Right ventricle myocardium superior (tissue), 1 donor: ENCODE data around the gene FAR2. TPM values are rescaled to one million over a fixed set of nuclear protein-coding genes. Genes with fewer than 3 reads are reported as not detected.
A peak's percentile ranks its signal among the peaks of the same experiment; 100 is the strongest.
"Not testable (repeated sequence)": the region's sequence is repeated elsewhere in the genome, so short reads cannot be mapped to it uniquely, and the experiment has no call there.

ENCODE experiments used
- ATAC-seq: fragments of 200-7000 bp; cut with Tn5 transposase; one replicate; pipeline ENCODE4 v1.9.1; 2020; ENCODE audit warnings: mild to moderate bottlenecking; ENCODE audit not compliant: poor library complexity
- DNase-seq: peaks from one replicate; pipeline ENCODE4 v3.0.0-alpha.2; 2020
- intact Hi-C: fragments of 100-400 bp; cut with DNase I; formaldehyde crosslinking; loops from one replicate; pipeline ENCODE4 v1.11.2; 2022
- total RNA-seq: library from RNA; stranded (reverse); fragmentation: NEBNext Ultra II Directional; extraction: Animal tissue kit (Norgen Biotek cat#: 25700); gene quantifications from one replicate; pipeline ENCODE4 v1.2.1, GENCODE V29; 2021
- donor health status: DM: no; HTN: yes; CAD: no; lungs with severe emphysema.

The FAR2 gene
- total RNA-seq, 1 donor from 2014 or later = 3.1 TPM

DNA sequence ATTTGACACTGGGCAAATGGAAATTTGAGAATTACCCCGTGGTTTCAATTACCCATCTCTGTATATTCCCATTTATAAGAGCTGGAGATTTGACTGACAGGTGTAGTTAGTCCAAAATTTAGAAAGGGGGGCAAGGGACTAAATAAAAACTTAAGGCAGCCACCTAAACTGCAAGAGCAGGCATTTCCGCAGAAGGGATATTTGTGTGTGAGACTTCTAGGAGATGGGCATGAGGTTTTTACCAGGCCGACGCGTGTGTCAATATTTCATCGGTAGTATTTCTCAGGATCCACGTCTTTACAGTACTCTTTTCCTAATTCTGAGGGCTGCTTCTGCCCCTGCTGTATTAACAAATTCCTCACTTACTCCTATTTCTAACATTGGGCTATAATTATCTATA, 1.4 kb downstream of the FAR2 start:
- no peak for DNase-seq
- intact Hi-C loops = no loop called here
- no peak for ATAC-seq

DNA sequence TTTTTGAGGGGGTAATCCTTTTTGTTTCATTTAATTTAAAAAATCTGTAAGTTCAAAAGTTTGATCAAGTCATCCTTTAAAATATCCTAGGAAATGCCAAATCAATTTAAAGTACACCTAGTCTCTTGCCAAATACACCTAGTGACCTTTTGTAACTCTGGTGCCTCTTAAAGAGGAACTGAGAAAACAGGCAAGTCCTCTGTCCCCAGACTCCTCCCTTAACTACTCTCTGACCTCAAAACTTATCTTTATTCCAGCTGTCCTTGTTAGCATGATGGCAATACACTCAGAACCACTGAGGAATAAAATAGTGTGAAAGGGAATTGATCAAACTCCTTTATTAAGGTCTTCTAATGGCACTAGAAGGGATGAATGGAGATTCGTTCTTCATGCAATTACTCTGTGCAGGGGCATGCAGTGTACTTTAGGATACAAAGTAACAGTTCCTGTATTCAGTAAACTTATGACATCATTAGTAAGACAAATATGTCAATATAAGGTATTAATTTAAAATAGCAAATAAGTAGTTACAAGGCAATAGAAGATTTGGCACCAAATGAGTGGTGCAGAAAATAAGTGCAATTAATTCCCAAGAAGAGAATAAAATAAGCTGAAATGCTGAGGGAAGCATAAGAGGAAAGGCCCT, 3.3 kb downstream of the FAR2 start:
- DNase-seq = no peak
- intact Hi-C loops = no loop called here

GRCh38 chr12:29152981-29153630, 4.0 kb downstream of the FAR2 start:
- no peak for ATAC-seq
- intact Hi-C loops = no loop called here
- DNase-seq = no peak

More for the DNA sequence above, 3.3 kb downstream of the FAR2 start:
- ATAC-seq = no peak

DNA sequence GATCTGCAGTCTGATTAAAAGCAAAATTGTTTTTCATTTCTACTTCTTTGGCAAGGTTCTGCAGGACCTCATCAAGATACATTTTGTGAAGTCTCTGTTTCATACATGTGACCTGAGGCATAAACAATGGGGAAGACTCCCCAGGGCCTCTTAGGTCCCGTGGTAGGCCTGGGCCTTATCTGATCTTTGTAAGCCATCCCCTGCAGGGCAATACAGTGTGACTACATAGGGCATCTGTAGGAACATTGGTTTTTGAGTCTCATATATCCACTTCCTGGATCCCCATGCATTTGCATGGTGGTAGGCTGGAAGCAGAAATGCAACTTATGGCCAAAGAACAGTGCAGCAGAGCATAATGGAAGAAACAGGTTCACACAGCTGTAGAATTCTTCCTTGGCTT, 6.0 kb downstream of the FAR2 start:
- intact Hi-C loops = no loop called here
- no peak for DNase-seq

DNA sequence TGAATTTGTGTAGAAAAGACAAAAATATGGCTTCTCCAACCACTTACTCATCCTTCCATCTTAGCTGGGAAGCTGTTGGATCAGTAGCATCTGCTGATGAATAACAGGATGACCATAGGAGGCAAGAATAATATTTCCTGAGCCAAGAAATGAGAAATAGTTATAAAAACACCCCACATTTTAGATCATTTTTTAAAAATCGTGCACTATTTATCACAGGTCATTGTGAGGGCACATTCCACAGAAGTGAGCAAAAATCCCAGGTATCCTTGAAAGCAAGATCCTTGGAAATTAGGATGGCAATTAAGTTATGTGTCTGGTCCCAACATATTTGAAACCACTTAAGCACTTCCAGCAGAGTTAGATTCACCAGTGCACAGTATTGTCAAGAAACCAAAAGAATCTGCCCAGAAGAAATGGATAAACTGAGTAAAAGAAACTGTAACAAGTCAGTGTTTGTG, 8.4 kb downstream of the FAR2 start:
- ATAC-seq (no peak), DNase-seq (no peak)
- intact Hi-C loops = no loop called here

More for the DNA sequence above, 6.0 kb downstream of the FAR2 start:
- no peak for ATAC-seq

GRCh38 chr12:29158115-29158763, 9.2 kb downstream of the FAR2 start:
- intact Hi-C loops = no loop called here
- DNase-seq (no peak), ATAC-seq (peak; percentile 88)

GRCh38 chr12:29159661-29160060, 10.6 kb downstream of the FAR2 start:
- intact Hi-C loops = no loop called here
- no peak for DNase-seq
- no peak for ATAC-seq

- DNase-seq (no peak), ATAC-seq (no peak)
- intact Hi-C loops = no loop called here
Observed at GRCh38 chr12:29160230-29160629, 11.2 kb downstream of the FAR2 start.

DNA sequence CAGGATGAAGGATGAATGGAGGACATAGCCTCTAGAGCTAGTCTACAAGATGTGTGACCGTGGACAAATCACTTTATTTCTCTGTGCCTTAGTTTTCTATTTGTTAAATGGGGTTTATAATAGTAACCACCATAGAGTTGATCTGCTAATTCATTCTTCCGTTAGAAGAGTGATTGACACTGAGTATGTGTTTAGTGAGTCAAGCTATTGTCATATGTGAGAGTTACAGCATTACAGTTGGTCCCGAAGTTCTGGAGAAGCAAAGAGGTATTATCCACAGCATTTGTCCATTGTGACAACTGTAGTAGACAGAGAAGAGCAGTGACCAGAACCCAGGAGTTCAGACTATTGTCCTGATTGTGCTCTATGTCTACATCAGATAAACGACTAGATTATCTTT, 14.1 kb downstream of the FAR2 start:
- no peak for ATAC-seq
- intact Hi-C loops = no loop called here
- no peak for DNase-seq

DNA sequence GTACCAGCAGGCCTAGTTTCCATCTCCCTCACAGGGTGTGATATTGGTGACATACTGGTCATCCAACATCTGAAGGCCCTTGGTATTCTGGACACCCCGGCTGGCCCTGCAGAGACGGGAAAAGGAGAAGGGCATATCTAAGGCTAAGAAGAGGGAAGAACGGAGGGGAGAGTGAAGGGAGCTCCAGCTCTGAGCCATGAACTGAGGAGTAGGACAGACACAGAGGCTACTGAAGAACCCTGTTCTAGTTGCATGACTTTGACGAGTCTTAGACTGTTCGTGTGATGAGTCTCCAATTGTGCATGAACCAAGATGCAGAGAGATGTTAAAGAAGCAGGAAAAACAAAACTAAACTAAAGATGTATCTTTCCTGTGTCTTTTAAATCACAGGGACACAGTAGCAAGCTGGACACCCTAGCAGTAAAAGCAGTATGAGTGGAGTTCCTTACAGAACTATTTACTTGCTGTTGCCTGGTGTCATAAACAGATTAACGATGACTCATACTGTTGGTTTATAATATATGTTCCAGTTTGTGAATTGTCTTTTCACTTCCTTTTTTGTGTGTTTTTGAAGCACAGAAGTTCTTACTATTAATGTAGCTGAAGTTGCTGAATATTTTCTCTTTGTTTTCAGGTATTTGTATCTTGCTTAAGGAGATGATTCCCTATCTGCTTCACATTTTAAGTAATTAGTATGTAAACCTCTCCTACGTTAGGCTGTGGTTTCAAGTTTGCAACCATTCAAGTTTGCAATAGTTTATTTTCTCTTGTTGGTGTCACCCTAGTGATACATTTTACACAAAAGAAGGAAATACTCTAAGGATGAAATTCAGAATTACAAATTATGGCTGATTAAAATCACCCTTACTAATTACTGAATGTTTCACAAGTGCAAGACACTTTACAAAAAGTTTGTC, 15.7 kb downstream of the FAR2 start:
- intact Hi-C loops = no loop called here
- peak; percentile 96 for ATAC-seq

DNA sequence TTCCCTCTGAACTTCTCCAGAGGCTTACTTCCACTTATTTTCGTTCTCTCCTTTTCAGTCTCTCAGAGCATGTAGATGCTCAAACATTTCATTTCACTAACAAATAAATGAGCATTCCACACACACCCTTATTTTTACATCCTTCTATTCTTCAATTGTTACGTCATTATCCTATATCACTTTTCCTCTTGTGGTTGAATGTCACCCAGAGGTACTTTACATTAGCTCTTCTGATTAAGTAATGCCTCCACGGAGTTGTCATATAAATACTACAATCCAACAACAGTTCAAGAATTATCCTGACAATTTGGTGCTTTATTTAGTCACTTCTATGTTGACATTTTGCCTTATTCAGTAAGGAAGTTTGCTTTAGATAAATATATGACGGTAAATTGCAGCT, 18.4 kb downstream of the FAR2 start:
- ATAC-seq (no peak), DNase-seq (no peak)
- intact Hi-C loops = no loop called here

More for the DNA sequence above, 15.7 kb downstream of the FAR2 start:
- no peak for DNase-seq

- intact Hi-C loops = no loop called here
- no peak for DNase-seq
- ATAC-seq = no peak
Observed at GRCh38 chr12:29167988-29168387, 18.9 kb downstream of the FAR2 start.

- ATAC-seq, DNase-seq, intact Hi-C loops: not testable (repeated sequence)
Observed at GRCh38 chr12:29169978-29170377, 20.9 kb downstream of the FAR2 start.

GRCh38 chr12:29170478-29171084, 21.5 kb downstream of the FAR2 start:
- DNase-seq, intact Hi-C loops, ATAC-seq: not testable (repeated sequence)

DNA sequence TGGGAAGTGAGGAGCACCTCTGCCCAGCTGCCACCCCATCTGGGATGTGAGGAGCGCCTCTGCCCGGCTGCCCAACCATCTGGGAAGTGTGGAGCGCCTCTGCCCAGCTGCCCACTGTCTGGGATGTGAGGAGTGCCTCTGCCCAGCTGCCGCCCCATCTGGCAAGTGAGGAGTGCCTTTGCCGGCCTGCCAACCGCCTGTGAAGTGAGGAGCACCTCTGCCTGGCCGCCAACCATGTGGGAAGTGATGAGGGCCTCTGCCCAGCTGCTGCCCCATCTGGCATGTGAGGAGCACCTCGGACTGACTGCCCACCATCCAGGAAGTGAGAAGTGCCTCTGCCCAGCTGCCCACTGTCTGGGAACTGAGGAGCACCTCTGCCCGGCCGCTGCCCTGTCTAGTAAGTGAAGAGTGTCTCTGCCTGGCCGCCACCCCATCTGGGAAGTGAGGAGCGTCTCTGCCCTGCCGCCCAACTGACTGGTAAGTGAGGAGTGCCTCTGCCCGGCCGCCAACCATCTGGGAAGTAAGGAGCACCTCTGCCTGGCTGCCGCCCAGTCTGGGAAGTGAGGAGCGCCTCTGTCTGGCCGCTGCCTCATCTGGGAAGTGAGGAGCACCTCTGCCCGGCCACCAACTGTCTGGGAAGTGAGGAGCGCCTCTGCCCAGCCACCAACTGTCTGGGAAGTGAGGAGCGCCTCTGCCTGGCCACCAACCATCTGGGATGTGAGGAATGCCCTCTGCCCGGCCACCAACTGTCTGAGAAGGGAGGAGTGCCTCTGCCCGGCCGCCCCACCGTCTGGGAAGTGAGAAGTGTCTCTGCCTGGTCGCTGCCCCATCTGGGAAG, 22.6 kb downstream of the FAR2 start:
- intact Hi-C loops = no loop called here

DNA sequence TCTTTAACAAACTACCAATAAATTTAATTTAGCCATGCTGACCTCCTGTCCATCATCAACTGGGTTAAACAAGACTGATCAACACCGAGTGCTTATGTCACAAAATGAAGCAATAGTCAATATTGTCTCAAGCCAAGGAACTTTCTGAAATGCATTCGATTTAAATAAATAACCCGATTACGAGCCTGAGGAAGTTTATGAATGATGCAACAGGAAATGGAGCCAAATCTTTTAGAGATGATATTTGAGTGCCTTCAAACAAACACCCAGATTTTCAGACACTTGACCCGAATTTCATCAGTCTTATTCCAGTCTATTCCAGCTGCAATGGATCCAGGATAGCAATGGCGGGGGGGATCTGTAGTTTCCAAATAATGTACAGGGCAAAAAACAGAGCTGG, 27.9 kb downstream of the FAR2 start:
- intact Hi-C loops = no loop called here
- DNase-seq = no peak
- no peak for ATAC-seq

More for the DNA sequence above, 22.6 kb downstream of the FAR2 start:
- DNase-seq (no peak), ATAC-seq (no peak)

DNA sequence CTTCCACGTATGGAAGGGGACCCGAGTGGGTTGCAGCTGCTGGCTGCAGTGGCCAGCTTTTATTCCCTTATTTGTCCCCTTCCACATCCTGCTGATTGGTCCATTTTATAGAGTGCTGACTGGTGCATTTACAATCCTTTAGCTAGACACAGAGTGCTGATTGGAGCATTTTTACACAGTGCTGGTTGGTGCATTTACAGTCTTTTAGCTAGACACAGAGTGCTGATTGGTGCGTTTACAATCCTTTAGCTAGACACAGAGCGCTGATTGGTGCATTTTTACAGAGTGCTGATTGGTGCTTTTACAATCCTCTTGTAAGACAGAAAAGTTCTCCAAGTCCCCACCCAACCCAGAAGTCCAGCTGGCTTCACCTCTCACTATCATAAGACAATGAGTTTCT, 33.2 kb downstream of the FAR2 start:
- DNase-seq, ATAC-seq, intact Hi-C loops: not testable (repeated sequence)

DNA sequence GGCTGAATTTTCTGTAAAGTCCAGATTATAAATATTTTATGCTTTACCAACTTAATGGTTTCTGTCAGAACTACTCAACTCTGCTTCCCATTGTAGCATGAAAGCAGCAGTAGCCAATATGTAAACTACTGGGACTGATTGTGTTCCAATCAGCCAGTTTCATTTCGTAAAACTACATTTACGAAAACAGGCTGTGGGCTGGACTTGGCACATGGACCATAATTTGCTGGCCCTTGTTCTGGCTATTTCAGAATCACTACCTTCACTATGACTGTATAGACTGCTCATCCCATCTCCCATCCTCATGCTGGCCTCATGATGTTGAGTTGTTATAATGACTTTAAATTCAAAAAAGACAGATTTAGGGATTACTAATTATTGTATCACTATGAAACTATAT, 38.7 kb downstream of the FAR2 start:
- ATAC-seq (peak; percentile 39), DNase-seq (no peak)
- intact Hi-C loops = no loop called here
